ENCODE results near the gene PHYHD1.

PHYHD1 gene

DNA sequence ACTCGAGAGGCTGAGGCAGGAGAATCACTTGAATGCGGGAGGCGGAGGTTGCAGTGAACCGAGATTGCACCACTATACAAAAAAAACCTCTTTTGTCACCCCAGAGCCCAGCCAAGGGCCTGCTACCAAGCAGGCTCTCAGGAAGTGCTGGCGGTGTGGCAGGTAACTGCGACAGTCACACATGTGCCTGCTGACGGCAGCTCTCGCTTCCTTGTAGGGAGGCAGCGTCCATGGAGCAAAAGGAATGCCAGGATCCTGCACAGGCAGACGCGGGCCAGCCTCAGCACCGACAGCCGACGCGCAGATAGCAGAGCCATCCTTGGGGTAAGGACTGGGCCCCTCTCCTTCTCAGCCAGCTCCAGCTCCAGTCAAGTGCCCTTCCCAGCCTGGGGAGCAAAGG, 35.0 kb upstream of the PHYHD1 start:
- TF ChIP-seq, protein P1, sequence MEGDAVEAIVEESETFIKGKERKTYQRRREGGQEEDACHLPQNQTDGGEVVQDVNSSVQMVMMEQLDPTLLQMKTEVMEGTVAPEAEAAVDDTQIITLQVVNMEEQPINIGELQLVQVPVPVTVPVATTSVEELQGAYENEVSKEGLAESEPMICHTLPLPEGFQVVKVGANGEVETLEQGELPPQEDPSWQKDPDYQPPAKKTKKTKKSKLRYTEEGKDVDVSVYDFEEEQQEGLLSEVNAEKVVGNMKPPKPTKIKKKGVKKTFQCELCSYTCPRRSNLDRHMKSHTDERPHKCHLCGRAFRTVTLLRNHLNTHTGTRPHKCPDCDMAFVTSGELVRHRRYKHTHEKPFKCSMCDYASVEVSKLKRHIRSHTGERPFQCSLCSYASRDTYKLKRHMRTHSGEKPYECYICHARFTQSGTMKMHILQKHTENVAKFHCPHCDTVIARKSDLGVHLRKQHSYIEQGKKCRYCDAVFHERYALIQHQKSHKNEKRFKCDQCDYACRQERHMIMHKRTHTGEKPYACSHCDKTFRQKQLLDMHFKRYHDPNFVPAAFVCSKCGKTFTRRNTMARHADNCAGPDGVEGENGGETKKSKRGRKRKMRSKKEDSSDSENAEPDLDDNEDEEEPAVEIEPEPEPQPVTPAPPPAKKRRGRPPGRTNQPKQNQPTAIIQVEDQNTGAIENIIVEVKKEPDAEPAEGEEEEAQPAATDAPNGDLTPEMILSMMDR (IDR thresholded peaks at IDR 0.05; ENCODE audit: insufficient read depth, low read depth, low read length, missing control alignments) = no peak
- no peak for DNase-seq (ENCODE audit: low read depth)
- no peak overlapping the region for H3K4me3 ChIP-seq (ENCODE audit: low read depth, low read length)

DNA sequence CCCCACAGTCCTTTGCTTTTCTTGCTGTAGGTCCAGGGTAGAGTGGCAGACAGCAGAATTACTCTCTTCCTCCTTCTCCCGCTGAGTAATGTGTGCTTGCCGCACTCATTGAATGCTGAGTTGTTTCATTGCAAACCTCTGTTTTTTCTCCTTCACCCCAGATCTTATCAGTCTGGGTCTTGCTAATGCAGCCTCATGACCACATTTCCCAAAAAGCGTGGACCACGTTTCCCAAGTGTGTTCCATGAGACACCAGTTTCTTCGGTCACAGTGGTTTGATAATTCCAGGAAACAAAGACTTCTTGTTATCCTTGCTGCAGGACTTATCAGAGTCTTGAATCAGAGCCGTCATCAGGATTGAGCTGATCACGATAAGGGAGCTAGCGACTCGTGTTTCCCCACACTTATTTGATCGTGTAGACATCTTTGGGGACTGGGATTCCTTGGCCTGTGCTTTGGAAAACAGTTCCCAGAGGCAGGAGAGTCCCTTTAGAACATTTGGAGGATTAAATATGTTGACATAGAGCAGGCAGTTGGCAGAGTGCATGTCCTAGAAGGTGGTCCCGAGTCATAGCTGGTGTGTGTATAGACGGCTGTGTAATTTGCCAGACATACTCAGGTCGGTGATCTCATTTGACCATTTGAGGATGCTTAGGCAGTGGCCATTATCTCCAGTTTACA, 34.4 kb upstream of the PHYHD1 start:
- H3K4me3 ChIP-seq (ENCODE audit: low read depth, low read length) = no peak overlapping the region
- no peak for DNase-seq (ENCODE audit: low read depth)
- TF ChIP-seq, protein P1 (IDR thresholded peaks at IDR 0.05; ENCODE audit: insufficient read depth, low read depth, low read length, missing control alignments) = no peak

DNA sequence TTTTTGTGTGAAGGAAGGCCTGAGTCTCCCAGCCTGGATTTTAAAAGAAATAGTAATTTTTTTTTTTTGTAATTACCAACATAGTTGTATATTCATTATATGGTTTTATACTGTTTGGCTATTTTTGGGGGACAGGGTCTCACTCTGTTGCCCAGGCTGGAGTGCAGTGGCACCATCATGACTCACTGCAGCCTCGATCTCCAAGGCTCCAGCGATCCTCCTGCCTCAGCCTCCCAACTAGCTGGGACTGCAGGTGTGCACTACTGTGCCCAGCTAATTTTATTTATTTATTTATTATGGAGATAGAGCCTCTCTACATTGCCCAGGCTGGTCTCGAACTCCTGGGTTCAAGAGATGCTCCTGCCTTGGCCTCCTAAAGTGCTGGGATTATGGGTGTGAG, 33.7 kb upstream of the PHYHD1 start:
- no peak for DNase-seq (ENCODE audit: low read depth)
- TF ChIP-seq, protein P1 (IDR thresholded peaks at IDR 0.05; ENCODE audit: insufficient read depth, low read depth, low read length, missing control alignments) = no peak
- H3K4me3 ChIP-seq (ENCODE audit: low read depth, low read length) = no peak overlapping the region

DNA sequence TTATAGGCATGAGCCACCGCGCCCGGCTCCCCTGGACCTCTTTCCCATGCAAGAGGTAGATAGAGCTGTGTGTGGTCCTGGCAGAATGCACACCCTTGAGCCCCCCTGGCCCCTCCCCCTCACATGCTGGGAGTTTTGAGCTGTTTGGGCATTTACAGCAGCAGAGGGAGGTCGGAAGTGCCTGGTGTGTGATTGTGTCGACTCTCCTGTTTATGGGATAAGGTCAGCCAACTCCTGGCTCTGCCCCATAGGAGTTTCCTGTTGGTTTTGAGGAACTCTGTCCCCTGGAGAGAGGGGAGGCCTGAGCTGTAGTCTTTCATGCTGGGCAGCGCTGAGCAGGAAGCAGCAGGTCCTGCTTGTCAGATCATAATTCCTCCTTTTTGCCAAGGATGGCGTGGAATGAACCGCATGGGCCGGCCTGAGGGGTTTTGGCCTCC, 32.9 kb upstream of the PHYHD1 start:
- no peak overlapping the region for H3K4me3 ChIP-seq (ENCODE audit: low read depth, low read length)
- DNase-seq (ENCODE audit: low read depth) = no peak
- TF ChIP-seq, protein P1 (IDR thresholded peaks at IDR 0.05; ENCODE audit: insufficient read depth, low read depth, low read length, missing control alignments) = no peak

DNA sequence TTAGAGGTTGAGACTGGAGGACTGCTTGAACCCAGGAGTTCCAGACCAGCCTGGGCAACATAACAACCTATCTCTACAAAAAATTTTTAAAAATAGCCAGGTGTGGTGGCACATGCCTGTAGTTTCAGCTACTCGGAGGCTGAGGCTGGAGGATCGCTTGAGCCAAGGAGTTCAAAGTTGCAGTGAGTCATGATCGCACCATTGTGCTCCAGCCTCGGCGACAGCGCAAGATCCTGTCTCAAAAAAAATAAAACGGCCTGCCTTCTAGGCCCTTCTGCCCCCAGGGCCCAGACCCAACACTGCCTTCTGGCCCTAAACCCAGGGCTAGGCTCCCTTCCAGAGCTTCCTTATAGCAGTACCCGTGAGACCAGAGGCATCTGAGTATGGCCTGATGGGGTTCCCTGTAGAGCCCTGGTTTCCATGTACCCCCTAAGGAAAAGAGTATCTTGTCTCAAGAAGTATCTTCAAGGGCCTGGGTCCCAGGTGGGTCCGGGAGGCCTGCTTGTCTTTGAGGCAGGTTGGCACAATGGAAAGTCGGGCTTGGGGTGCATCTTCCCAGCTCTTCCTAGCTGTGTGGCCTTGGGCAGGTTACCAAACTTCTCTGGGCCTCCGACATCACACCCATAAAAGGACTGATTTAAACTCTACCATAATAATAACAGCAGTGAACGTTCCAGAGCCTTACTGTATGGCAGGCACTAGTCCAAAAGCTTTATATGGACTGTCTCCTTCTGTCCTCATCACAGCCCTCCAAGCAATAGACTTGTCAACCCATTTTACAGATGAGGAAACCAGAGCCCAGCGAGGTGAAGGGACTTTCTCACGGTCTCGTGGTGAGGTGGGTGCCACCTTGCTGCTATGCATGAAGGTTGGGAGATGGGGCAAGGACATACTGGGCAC, 29.2 kb upstream of the PHYHD1 start:
- H3K4me3 ChIP-seq (ENCODE audit: low read depth, low read length) = no peak overlapping the region
- no peak for DNase-seq (ENCODE audit: low read depth)
- TF ChIP-seq, protein P1 (IDR thresholded peaks at IDR 0.05; ENCODE audit: insufficient read depth, low read depth, low read length, missing control alignments) = no peak

DNA sequence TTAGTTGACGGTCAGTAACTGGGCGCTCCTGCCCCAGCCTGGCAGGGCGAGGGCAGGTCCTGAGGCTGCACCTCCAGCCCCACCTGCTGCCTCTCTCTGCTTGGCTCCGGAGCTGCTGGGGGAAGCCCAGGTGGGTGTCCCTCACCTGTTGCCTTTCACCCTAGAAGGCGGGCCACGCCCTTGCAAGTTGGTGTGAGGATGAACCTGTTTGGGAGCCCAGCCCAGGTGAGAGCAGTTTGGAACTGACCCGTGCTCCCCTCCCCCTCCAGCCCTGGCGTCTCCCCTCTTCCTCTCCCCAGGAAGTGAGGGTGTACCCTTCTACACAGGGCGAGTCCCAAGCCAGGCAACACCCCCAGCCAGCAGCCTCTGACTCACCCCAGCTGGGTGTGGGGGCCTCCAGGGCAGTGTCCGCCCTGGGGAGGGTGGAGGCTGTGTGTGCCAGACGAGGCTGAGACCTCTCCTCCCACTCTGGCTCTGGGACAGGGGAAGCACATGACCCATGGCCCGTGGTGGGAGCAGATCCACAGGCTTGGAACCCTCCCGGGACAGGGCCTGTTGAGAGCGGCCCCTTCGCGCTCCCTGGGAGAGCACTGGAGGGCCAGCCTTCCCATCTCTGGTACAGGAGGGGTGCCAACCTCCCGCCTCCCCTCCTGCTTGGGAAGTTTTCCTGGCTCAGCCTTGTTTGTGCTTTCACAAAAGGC, 28.4 kb upstream of the PHYHD1 start:
- DNase-seq (ENCODE audit: low read depth) = no peak
- no peak overlapping the region for H3K4me3 ChIP-seq (ENCODE audit: low read depth, low read length)
- TF ChIP-seq, protein P1 (IDR thresholded peaks at IDR 0.05; ENCODE audit: insufficient read depth, low read depth, low read length, missing control alignments) = no peak
